HG02885 (cell line): ENCODE results near the gene CAPZB.
A peak's percentile ranks its signal among the peaks of the same experiment; 100 is the strongest.
"Not testable (repeated sequence)": the region's sequence is repeated elsewhere in the genome, so short reads cannot be mapped to it uniquely, and the experiment has no call there.

Source experiments
- ATAC-seq: cut with Tn5 transposase; IDR thresholded peaks from one replicate; pipeline ENCODE4 v1.9.1; 2021; ENCODE audit warnings: mild to moderate bottlenecking; ENCODE audit not compliant: unreplicated experiment, poor library complexity

CAPZB gene

DNA sequence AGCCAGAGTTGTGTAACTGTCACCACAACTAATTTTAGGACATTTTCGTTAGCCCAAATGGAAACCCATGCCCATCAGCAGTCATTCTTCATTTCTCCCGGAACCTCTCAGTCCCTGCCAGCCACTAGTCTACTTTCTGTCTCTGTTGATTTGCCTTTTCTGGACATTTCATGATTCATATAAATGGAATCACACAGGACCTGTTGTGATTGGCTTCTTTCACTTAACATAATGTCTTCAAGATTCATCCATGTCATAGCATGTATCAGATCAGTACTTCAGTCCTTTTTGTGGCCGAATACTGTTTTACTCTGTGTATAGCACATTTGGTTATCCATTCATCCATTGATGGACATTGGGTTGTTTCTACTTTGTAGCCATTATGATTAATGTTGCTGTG is 166.1 kb downstream of the CAPZB start:
- ATAC-seq, result no peak

DNA sequence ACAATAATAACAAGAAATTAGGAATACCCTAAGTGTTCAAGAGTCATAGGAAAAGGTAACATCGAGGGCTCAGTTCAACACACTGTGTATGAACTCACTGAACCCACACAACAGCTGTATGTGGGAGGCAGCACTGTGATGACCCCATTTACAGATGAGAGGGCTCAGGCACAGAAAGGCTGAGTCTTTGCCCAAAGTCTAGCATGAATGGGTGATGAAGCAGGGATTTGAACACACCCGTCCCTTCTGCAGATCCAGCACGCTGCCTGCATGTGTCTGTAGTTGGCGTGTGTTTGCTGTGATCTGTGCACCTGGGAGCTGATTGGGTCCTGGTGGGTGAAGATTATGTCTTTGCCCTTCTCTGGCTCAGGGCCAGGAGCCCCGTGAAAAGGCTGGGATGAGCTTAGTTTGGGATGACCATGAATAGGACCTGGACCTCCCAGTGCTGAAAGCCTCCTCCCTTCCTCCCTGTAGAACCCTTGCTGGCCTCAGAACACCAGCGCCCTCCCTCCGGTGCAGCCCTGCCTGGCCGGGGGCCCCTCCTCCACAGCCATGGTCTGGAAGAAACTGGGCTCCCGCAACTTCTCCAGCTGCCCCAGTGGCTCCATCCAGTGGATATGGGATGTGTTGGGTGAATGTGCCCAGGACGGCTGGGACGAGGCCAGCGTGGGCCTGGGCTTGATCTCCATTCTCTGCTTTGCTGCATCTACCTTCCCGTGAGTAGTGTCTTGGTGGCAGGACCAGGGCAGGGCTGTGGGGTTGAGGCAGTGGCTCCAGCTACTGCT is 168.0 kb downstream of the CAPZB start:
- ATAC-seq, result no peak

DNA sequence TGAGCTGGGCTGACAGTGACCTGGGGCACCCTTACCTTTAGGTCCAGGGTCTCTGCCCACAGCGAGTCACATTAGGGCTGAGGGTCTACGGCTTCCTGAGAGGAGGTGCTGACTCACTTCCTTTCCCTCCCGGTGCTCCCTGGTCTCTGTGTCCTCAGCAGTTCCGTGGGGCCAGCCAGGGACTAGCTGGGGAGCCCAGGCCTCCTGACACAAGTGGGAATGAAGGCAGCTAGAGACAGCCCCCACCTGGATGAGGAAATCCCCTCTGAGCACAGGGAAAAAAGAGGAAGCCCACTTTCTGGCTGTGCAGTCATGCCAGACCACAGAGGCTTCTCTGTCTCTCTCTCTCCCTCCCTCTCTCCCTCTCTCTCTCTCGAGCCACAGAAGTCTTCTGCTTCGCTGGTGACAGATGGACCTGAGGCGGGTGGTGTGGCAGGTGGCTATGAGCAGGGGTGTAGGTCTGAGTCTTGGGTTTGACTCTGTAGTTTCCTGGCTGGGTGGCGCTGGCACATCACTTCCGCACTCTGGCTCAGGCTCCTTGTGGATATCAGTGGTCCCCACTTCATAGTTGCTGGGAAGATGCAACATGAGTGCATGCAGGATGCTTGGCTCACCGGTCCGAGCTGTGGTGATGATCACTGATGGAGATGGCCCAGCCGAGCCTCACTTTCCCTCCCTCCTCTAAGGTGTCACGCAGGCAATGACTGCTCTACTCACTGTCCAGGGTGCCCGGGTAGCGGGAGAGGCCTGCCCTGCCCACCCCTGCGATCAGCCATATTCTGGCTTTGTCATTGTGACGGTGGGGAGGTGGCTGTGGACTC is 169.8 kb downstream of the CAPZB start:
- no peak for ATAC-seq

DNA sequence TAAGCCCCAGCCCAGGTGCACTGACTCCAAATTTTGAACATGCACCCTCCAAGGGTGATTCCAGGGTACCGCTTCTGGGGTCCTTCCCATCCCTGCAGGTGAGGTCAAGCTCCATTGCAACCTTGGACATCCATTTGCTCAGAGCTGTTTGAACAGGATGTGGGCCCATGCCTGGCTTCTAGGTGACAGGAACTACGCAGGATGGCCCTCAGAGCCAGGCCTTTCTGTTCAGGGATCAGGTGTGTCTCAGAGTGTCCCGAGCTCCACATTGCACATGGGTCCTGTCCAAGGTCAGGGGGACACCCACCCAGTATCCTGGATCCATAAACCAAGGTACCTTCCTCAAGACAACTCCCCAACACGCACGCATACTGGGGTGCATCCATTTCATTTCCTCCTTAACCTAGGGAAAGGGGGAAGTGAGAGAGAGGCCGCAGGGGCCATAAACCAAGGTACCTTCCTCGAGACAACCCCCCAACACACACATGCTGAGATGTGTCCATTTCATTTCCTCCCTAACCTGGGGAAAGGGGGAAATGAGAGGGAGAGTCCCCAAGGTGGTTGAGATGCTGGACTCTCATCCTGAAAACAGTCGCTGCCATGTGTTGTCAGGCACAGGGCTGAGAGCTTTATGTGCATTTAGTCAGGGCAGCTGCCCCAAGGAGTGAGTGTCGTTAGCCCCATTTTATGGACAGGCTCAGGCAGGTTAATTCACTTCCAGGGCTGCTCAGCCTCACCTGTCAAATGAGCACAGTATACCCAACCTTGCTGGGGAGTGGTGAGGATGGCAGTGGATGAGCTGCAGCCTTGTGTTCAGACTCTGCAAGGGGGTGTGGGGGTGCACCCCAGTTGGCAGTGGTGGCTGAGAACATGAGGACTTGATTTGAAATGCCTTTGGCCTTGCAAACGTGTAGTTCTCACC is 171.1 kb downstream of the CAPZB start:
- ATAC-seq, result no peak

DNA sequence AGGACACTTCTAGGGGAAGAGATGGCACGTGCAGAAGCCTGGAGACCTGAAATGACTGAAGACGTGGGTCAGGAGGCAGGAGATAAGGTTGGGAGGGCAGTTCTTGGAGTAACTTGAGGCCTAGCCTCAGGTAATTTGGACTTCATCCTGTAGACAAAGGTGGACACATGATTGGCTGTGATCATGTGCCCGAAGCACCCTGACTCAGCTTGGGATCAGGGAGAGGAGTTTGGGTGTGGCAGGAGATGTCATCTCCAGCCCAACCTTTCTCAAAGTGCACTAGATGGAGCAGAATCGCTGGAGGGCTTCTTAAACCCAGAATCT is 171.7 kb downstream of the CAPZB start:
- no peak for ATAC-seq

DNA sequence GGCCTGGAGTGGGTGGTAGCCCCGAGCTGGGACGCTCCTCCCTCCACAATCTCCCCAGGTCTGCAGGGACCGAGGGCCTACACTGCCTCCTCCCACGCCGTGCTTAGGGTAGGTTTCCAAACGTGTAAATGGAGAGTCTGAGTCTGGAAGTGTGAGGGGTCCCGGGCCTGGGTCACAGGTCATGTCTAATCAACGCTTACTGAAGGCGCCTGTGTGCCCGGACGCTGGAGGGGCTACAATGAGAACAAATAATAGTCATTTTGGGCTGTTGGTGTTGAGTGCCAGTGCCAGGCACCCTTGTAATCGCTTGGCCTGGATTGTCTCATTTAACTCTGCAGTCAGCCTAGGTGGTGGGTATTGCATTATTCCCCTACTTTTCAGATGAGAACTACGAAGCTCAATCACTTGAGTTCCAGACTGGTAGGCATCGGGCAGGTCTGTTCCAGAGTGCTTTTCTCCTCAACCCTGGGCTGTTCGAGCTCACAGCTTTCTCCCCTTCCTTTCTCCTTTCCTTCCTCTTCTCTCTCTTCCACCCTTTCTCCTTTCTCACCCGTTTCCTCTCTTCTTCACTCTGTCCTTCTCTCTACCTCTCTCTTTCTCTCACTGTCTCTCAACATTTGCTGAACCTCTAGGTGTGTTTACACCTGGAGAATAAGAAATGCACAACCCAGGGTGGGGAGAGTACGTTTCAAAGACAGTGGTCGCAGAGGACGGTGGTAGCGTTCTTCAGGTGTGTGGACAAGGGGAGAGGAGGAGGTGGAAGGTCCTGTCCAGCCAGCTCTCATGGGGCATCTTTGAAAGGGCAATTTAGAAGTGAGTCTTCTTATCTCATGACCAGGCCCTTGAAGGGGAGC is 172.3 kb downstream of the CAPZB start:
- peak; percentile 23 for ATAC-seq

DNA sequence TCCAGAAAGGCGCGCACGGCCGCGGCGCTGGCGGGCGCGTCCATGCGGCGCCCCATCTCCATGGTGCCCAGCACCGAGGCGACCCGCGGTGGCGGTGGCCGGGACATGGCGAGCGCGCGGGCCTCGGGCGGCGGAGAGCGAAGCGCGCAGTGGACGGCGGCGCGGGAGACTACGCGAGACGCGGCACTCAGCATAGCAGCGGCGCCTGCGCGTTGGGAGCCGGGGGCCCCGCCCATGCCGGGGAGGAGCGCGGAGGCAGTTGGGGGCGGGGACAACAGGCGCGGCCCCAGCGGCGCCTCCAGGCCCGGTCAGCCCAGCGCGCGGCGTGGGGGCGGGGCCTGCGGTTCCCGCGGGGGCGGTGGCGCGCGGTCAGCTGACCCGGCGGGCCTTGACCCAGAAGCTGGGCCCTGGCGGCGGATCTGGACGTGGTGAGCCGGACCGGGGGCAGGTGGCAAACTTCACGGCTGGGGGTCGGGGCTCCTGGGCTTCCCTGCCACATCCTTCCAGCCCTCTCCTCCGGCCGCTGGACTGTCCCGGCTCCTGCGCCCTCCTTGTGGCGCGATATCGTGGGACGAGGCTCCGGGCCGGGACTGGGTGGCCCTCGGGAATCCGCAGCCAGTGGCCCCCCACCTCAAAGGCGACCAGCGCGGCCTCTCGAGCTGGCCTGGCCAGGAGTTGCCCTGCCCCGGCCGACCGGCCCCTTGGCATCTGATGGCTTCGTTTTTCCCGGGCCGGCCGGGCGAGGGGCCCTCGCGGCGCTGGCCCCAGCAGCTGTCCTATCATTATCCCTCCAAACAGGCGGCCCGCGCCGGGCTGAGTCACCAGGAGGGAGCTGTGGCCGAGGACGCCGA is 173.2 kb downstream of the CAPZB start, which contains the start of the genes AKR7A2 and SLC66A1:
AKR7A2 (minus strand) TSS at position 214 of the 851 bp plus-strand sequence; CDS start at position 194, 20 bp downstream.
SLC66A1 (plus strand) TSS at position 396 of the 851 bp plus-strand sequence. CDS start 5,352 bp downstream, outside the sequence.
- peak; percentile 78 for ATAC-seq

DNA sequence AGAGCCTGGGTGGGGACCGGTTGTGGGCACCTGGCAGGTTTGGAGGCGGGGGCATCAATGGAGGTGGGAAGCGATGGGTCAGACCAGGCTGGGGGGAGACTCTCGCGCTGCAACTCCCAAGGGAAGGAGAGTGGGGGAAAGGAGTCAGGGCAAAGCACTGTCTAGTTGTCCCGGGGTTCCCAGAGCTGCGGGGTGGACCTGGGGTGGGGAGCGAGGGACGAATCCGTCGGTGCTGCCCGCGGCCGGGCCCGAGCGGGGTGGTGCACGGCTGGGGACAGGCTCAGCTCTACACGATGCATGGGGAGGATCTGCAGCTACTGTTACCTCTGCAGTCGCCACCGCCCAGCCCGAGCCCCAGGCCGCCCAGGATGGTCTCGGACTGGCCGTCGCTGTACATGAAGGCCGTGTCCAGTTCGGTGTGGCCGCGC is 173.8 kb downstream of the CAPZB start:
- no peak for ATAC-seq

DNA sequence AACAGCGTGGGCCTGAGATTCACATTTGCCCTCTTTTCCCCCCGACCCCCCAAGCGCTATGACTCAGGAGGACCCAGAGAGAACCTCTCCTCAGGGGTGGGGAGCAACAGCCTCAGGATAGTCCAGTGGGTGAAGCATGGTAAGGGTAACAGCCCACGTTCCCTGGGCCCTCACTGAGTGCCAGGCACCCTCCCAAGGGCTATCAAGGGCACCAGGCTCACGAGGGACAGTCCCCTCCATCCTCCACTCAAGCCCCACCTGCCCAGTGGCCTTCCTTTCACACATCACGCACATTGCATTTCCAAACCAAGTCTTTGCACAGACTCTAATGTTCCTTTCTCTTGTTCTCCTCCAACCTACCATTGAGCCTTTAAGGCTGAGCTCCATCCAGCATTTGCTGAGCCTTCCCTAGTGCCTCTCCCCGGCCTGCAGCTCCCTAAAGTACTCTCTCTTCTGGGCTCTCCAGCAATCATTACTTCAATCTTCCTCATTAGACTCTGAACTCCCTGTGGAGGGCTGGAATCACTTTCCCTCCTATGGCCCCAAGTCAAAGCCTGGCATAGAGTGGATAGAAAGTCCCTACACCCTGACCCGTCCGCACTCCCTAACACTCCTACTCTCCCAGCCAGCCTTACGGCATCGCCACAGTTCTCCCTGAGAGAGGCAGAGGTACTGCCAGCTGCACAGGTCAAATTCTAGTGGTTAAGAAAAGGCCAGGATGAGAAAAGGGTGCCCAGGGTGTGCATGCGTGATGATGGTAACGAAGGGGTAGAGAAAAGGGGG is 174.4 kb downstream of the CAPZB start:
- ATAC-seq, result no peak

DNA sequence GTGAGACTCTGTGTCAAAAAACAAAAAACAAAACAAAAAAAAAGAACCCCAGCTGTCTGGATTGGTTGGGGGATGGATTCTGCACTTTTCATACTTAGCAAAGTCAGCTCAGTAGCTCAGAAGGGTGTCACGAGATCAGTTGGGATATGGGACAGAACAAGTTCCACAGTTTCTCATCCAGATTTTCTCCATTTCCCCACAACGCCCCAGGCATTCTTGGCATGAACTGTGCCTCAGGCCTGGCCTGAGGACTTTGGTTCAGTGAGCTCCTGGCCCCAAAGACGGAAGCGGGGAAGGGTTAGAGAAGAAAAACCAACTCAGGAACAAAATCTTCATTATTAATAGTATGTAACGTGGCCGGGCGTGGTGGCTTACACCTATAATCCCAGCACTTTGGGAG is 175.3 kb downstream of the CAPZB start:
- ATAC-seq, result no peak

DNA sequence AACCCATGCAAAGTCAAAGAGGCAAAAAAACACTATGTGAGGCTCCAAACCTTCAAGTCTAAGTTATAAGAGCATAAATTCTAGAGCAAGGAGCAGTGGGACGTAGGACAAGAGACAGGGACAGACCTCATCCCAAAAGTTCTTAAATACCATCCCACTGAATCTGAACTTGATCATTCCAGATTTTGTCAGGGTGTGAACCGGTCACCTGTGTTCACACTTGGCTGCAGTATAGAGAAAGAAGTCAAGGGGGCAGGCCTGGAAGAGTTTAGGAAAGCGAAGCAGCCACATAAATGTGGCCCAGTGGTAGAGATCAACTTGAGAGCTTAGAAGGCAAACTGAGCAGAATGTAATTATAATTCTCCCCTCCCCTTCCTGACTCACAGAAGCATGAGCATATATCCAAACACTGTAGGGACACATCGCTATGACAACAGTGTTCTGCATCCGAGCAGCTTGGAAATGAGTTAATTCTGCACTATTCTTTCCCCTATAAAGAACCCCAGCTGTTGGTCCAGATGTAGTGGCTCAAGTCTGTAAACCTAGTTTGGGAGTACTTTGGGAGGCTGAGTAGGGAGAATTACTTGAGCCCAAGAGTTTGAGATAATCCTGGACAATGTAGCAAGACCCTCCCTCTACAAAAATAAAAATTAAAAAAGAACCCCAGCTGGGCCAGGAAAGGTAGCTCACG is 176.1 kb downstream of the CAPZB start:
- no peak for ATAC-seq

DNA sequence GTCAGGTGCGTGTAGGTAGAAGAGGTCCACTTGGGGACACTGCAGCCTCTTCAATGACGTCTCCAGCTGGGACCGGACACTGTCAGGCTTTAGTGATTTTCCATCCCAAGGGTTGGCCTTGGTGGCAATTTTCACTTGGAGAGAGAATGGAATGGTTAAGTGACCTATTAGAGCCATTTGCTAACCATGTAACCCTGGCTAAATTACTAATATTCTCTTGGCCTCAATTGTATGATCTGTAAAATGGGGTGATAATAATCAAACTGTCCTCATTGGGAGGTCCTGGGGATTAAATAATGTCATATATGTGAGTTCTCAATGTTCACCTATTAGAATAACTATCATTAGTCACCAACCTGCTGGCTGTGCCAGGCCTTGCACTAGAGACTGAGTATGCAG is 176.8 kb downstream of the CAPZB start:
- no peak for ATAC-seq

DNA sequence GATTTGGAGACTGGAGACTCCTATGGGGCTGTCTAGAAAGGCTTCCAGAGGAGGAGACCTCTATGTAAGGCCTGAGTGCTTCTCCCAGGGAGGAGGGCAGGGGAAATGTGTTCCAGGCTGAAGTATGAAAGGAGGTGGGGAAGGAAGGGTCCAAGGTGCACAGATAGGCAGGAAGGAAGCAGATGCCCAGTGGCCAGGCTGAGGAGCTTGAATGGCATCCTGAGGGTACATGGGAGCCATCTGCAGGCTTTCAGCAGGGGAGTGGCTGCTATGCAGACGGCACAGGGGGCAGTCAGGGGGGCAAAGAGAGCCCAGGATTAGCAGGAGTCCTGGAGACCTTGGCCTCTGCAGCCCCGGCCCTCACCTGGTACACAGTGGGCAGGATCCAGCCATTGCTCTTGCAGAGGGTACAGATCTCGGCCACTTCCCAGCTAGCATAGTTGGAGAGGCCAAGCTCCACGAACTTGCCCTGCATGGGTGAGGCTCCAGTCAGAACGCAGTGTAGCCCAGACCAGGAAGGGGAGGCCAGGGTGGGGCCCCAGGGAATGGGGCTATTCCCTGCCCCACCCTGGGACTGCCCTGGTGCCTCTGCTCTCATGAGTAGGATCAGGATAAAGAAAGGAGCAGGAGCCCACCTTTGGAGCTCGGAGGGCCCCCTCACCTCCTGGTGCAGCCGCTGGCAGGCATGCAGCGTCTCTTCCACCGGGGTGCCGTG is 177.4 kb downstream of the CAPZB start:
- no peak for ATAC-seq

DNA sequence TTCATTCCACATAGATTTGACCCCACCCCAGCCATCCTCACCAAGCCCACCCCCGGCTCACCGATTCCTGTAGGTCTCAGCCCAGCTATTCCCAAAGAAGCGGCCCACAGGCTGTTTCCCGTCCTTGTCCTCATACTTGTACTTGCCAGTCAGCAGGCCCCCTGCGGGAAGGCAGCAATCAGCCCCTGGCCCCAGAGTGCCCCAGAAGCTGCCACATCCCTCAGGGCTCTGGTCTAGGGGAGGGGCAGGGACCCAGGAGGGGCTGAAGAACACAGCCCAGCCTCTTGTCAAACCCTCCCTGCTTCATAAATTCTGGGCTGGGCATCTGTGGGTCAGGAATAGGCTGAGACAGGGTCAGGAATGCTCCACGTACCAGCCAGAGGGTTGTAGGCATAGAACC is 178.4 kb downstream of the CAPZB start:
- ATAC-seq, result no peak

DNA sequence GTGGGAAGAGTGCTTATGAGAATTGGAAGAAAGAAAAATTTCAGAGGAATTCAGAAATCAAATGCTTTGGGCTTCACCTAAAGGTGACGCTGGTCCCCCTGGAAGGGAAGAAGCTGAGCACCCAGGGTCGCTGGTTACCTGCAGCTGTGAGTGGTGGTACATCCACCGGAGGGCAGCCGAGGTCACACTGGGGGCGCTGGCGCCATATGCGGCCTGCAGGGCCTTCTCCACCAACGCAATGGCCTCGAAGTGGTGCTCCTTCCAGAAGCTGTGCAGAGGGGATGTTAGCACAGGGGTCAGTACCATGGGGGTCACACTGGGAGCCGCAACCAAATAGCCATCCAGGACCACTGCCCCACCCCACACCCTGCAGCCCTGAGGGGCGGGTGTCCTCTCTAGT is 179.5 kb downstream of the CAPZB start:
- no peak for ATAC-seq

DNA sequence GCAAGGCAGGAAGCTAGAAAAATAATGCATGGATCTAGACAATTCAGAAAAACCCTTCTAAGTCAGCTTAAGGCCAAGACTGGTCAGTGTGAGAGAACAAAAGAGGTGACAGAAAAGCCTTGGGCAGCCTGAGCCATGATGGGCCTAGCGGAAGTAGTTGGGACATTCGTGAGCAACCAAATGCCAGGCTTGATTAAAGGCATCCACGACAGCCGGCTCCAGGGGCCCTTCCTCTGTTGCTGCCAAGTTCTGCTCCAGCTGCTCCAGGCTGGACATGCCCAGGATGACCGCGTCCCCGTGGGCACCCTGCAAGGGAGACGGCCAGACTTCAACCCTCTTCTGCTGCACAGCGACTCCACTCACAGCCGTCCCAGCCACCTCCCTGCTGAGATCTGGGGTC is 181.3 kb downstream of the CAPZB start:
- ATAC-seq, result not testable (repeated sequence)

DNA sequence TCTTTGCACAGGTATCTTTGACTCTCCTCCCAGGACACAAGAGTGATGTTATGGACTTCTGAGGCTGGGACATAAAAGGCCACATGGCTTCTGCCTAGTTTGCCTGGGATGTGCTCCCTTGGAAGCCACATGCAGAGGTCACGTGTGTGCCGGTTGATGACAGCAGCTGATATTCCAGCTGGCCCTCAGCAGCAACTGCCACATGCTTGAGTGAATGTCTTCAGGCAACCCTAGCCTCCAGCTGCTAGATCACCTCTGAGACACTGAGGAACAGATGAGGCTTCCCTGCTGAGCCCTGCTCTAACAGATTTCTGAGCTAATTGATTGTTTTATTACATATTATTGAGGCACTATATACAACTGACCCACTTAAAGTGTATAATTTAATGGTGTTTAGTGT is 185.1 kb downstream of the CAPZB start:
- no peak for ATAC-seq
